GM13976 (cell line): ENCODE results near the gene ACAP2.

ENCODE experiments used
- DNase-seq: peaks from one replicate; pipeline ENCODE4 v3.0.0; 2012; ENCODE audit warnings: low spot score
- in situ Hi-C: fragments of 300-500 bp; cut with MboI; formaldehyde crosslinking; loops from one replicate; pipeline ENCODE4 v1.12.0; 2022; ENCODE audit warnings: low sequenced_read_pairs, mixed read lengths, inconsistent platforms; ENCODE audit not compliant: unreplicated experiment
- TF ChIP-seq, protein P1 (sequence below): IDR thresholded peaks from 2 replicates; pipeline ENCODE4 v1.5.1; 2012; ENCODE audit warnings: borderline replicate concordance, mild to moderate bottlenecking; ENCODE audit not compliant: insufficient read depth; ENCODE audit errors: extremely low read depth, missing control alignments, control extremely low read depth

The ACAP2 gene

DNA sequence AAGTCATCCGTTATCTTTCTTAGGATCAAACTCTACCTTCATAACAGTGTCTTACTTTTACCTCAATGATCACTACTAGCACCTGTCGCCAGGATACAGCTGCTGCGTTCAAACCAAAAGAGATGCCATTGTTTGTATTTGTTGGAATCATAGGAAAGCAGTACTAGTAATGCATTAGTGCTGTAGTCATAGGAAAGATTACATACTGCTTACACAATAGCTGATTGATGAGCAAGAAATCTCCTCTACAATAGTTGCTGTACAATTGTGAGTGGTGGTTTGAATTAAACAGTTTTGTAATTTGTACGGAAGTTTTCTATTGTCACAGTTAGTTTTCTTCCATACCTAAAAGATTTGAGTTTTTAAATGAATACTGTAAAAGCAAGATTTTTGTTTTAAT is 21.4 kb downstream of the ACAP2 start:
- TF ChIP-seq, protein P1, sequence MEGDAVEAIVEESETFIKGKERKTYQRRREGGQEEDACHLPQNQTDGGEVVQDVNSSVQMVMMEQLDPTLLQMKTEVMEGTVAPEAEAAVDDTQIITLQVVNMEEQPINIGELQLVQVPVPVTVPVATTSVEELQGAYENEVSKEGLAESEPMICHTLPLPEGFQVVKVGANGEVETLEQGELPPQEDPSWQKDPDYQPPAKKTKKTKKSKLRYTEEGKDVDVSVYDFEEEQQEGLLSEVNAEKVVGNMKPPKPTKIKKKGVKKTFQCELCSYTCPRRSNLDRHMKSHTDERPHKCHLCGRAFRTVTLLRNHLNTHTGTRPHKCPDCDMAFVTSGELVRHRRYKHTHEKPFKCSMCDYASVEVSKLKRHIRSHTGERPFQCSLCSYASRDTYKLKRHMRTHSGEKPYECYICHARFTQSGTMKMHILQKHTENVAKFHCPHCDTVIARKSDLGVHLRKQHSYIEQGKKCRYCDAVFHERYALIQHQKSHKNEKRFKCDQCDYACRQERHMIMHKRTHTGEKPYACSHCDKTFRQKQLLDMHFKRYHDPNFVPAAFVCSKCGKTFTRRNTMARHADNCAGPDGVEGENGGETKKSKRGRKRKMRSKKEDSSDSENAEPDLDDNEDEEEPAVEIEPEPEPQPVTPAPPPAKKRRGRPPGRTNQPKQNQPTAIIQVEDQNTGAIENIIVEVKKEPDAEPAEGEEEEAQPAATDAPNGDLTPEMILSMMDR = no peak
- in situ Hi-C loops = no loop called here
- DNase-seq = no peak

DNA sequence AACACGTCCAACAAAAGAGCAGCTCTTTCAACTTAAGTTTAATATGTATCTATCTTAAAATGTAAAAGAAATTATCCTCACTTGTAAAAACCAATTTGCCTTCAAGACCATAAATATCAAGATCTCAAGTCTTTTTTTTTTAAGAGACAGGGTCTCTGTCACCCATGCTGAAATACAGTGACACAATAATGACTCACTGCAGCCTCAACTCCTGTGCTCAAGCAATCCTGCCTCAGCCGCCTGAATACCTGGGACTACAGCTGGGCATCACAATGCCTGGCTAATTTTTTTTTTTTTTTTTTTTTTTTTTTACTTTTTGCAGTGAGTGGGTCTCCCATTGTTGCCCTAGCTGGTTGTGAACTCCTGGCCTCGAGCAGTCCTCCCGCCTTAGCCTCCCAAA is 26.0 kb downstream of the ACAP2 start:
- no peak for DNase-seq
- TF ChIP-seq, protein P1 = no peak
- in situ Hi-C loops = no loop called here

DNA sequence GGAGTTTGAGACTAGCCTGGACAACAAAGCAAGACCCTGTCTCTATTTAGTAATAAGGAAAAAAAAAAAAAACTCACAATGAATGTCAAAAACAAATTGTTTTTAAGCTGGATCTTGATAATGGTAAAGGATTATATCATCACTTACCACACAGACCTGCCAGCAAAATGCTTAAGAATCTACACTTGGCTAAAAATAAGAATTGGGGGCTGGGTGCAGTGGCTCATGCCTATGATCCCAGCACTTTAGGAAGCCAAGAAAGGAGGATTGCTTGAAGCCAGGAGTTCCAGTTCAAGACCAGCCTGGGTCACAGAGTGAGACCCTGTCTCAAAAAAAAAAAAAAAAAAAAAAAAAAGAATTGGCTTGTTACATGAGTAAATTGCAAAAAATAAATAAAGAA is 31.0 kb downstream of the ACAP2 start:
- TF ChIP-seq, protein P1 = no peak
- in situ Hi-C loops = no loop called here
- no peak for DNase-seq

DNA sequence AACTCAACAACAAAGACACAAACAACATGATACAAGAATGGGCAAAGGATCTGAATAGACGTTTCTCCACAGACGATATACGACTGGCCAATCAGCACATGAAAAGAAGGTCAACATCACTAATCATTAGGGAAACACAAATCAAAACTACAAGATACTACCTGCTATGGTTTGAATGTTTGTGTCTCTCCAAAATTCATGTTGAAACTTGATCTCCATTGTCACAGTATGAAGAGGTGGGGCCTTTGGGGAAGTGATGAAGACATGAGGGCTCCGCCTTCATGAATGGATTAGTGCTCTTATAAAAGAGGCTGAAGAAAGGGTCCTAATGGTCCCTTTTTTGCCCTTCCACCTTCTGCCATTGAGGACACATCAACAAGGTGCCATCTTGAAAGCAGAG is 32.3 kb downstream of the ACAP2 start:
- TF ChIP-seq, protein P1 = no peak
- DNase-seq = no peak
- in situ Hi-C loops = no loop called here

DNA sequence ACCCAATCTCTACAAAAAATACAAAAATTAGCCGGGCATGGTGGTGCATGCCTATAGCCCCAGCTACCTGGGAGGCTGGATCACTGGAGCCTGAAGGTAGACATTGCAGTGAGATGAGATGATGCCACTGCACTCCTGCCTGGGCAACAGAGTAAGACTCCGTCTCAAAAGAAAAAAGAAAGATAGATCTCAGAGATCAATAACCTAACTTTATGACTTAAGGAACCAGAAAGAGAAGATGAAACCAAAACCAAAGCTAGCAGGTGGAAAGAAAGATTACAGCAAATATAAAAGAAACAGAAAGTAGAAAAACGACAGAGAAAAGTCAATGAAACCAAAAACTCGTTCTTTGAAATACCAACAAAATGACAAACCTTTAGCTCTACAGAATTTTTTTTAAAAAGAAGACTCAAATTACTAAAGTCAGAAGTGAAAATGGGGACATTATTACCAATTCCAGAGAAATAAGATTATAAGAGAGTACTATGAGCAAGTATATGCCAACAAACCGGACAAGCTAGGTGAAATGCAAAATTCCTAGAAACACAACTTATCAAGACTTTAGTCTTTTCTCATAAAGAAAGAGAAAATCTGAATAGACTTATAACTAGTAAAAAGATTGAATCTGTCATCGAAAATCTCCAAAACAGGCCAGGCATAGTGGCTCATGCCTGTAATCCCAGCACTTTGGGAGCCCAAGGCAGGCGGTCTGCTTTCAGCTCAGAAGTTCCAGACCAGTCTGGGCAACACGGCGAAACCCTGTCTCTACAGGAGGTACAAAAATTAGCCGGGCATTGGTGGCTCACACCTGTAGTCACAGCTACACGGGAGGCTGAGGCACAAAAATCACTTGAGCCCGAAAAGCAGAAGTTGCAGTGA is 35.0 kb downstream of the ACAP2 start:
- no peak for DNase-seq
- TF ChIP-seq, protein P1 = no peak
- in situ Hi-C loops = no loop called here

DNA sequence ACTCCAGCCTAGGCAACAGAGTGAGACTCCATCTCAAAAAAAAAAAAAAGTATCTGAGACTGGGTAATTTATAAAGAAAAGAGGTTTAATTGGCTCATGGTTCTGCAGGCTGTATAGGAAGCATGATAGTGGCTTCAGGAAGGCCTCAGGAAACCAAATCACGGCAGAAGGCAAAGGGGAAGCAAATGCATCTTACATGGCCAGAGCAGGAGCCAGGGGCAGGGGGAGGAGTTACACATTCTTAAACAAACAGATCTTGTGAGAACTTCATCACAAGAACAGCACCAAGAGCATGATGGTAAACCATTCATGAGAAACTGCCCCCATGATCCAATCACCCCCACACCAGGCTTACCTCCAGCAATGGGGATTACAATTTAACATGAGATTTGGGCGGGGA is 37.2 kb downstream of the ACAP2 start:
- DNase-seq = no peak
- TF ChIP-seq, protein P1 = no peak
- in situ Hi-C loops = no loop called here
